Ureter (tissue), 1 donor: ENCODE measurements around the gene NTRK1. TPM values are rescaled to one million over a fixed set of nuclear protein-coding genes. Genes with fewer than 3 reads are reported as not detected.
"Not testable (repeated sequence)": the region's sequence is repeated elsewhere in the genome, so short reads cannot be mapped to it uniquely, and the experiment has no call there.

Experiments used
- DNase-seq: peaks from one replicate; pipeline ENCODE4 v3.0.0-alpha.2; 2020; ENCODE audit warnings: low spot score
- total RNA-seq: library from RNA; stranded (reverse); gene quantifications from one replicate; pipeline ENCODE4 v1.2.4, GENCODE V29; 2023
- donor health status: DM: yes; HTN: yes; CAD: no.

NTRK1 gene
- total RNA-seq, 1 donor from 2014 or later = 1.7 TPM

- DNase-seq = no peak
Measured at GRCh38 chr1:156913809-156914387, 53.2 kb downstream of the NTRK1 start.

GRCh38 chr1:156914440-156914856 lies 53.8 kb downstream of the NTRK1 start:
- no peak for DNase-seq

- DNase-seq = peak; percentile 74
Measured at GRCh38 chr1:156920233-156921052, 59.8 kb downstream of the NTRK1 start, which contains the start of gene LRRC71. TSS of gene LRRC71 (plus strand) at chr1:156920632. CDS start at chr1:156920804, 172 bp downstream.

GRCh38 chr1:156921053-156921529 lies 60.4 kb downstream of the NTRK1 start:
- no peak for DNase-seq

- no peak for DNase-seq
Measured at GRCh38 chr1:156922986-156923669, 62.5 kb downstream of the NTRK1 start.

- DNase-seq = no peak
Measured at GRCh38 chr1:156923670-156924477, 63.2 kb downstream of the NTRK1 start.

GRCh38 chr1:156924478-156925153 lies 64.0 kb downstream of the NTRK1 start:
- DNase-seq = no peak

- no peak for DNase-seq
Measured at GRCh38 chr1:156925154-156926010, 64.7 kb downstream of the NTRK1 start.

GRCh38 chr1:156926175-156926574 lies 65.5 kb downstream of the NTRK1 start:
- DNase-seq = no peak

GRCh38 chr1:156926695-156927094 lies 66.0 kb downstream of the NTRK1 start:
- not testable (repeated sequence) for DNase-seq

- DNase-seq = peak; percentile 67
Measured at GRCh38 chr1:156927215-156928042, 66.8 kb downstream of the NTRK1 start.

GRCh38 chr1:156928043-156928602 lies 67.5 kb downstream of the NTRK1 start:
- DNase-seq = no peak

- DNase-seq = no peak
Measured at GRCh38 chr1:156929596-156930238, 69.1 kb downstream of the NTRK1 start.

GRCh38 chr1:156930483-156930882 lies 69.8 kb downstream of the NTRK1 start:
- no peak for DNase-seq
